ENCODE data around the gene DOC2B. TPM values are rescaled to one million over a fixed set of nuclear protein-coding genes. Genes with fewer than 3 reads are reported as not detected.

The DOC2B gene
- total RNA-seq, 1 donor, result not detected

GRCh38 chr17:162689-163088 lies 18.8 kb downstream of the DOC2B start:
- TF ChIP-seq, protein P1, sequence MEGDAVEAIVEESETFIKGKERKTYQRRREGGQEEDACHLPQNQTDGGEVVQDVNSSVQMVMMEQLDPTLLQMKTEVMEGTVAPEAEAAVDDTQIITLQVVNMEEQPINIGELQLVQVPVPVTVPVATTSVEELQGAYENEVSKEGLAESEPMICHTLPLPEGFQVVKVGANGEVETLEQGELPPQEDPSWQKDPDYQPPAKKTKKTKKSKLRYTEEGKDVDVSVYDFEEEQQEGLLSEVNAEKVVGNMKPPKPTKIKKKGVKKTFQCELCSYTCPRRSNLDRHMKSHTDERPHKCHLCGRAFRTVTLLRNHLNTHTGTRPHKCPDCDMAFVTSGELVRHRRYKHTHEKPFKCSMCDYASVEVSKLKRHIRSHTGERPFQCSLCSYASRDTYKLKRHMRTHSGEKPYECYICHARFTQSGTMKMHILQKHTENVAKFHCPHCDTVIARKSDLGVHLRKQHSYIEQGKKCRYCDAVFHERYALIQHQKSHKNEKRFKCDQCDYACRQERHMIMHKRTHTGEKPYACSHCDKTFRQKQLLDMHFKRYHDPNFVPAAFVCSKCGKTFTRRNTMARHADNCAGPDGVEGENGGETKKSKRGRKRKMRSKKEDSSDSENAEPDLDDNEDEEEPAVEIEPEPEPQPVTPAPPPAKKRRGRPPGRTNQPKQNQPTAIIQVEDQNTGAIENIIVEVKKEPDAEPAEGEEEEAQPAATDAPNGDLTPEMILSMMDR (IDR thresholded peaks at IDR 0.05; ENCODE audit: insufficient read depth, low read length), result no peak
- no peak overlapping the region for H3K4me3 ChIP-seq (ENCODE audit: low read depth, low read length)
- DNase-seq (ENCODE audit: low read depth), result no peak

- TF ChIP-seq, protein P1 (IDR thresholded peaks at IDR 0.05; ENCODE audit: insufficient read depth, low read length), result no peak
- no peak for DNase-seq (ENCODE audit: low read depth)
- H3K4me3 ChIP-seq (ENCODE audit: low read depth, low read length), result no peak overlapping the region
These were observed 20.0 kb downstream of the DOC2B start for GRCh38 chr17:161481-161880.

DNA sequence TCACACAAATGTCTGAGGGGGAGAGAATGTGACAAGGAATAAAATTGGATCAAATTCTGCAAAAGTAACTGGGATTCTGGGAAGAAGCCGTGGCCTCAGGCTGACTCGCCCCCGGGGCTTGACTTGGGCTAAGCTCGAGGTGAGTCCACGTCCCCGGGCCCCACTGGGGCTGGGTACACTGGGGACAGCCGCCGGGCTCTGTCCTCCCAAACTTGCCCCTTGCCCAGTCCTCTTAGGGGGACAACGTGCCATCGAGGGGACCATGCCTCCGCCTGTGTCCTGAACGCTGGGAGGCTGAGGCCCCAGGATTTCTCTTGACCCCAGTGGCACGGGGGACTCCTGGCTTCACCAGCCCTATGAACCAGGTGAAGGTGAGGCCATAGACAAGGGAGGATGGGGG lies 21.1 kb downstream of the DOC2B start:
- no peak overlapping the region for H3K4me3 ChIP-seq (ENCODE audit: low read depth, low read length)
- no peak for DNase-seq (ENCODE audit: low read depth)
- TF ChIP-seq, protein P1 (IDR thresholded peaks at IDR 0.05; ENCODE audit: insufficient read depth, low read length), result no peak

- H3K4me3 ChIP-seq (ENCODE audit: low read depth, low read length), result no peak overlapping the region
- no peak for DNase-seq (ENCODE audit: low read depth)
- TF ChIP-seq, protein P1 (IDR thresholded peaks at IDR 0.05; ENCODE audit: insufficient read depth, low read length), result no peak
These were observed 21.8 kb downstream of the DOC2B start for GRCh38 chr17:159609-160008.

- H3K4me3 ChIP-seq (ENCODE audit: low read depth, low read length), result no peak overlapping the region
These were observed 23.1 kb downstream of the DOC2B start for GRCh38 chr17:158379-158778.

GRCh38 chr17:157901-158300 lies 23.5 kb downstream of the DOC2B start:
- no peak overlapping the region for H3K4me3 ChIP-seq (ENCODE audit: low read depth, low read length)
- no peak for DNase-seq (ENCODE audit: low read depth)
- TF ChIP-seq, protein P1 (IDR thresholded peaks at IDR 0.05; ENCODE audit: insufficient read depth, low read length), result no peak

More at GRCh38 chr17:158379-158778, 23.1 kb downstream of the DOC2B start:
- no peak for DNase-seq (ENCODE audit: low read depth)
- TF ChIP-seq, protein P1 (IDR thresholded peaks at IDR 0.05; ENCODE audit: insufficient read depth, low read length), result no peak

- no peak for DNase-seq (ENCODE audit: low read depth)
- H3K4me3 ChIP-seq (ENCODE audit: low read depth, low read length), result no peak overlapping the region
- TF ChIP-seq, protein P1 (IDR thresholded peaks at IDR 0.05; ENCODE audit: insufficient read depth, low read length), result no peak
These were observed 24.5 kb downstream of the DOC2B start for GRCh38 chr17:156946-157345.

Measured in fibroblast of the aortic adventitia (primary cell).